ENCODE data around the gene DEFB131B.

GRCh38 chr11:71895961-71896360 is 17.7 kb downstream of the DEFB131B start:
- TF ChIP-seq POLR2A (IDR thresholded peaks at IDR 0.05), result no peak
- TF ChIP-seq CTCF (IDR thresholded peaks at IDR 0.05), result no peak

Data from lower leg skin (tissue), 3 donors.